ENCODE measurements around the gene FGD2. TPM values are rescaled to one million over a fixed set of nuclear protein-coding genes. Genes with fewer than 3 reads are reported as not detected.

Gene FGD2
- total and polyA plus RNA-seq, 2 of the 8 experiments (the other 6 are each of a cell fraction or from before 2014, with no cell fraction given) = 0.12 to 0.32 TPM

DNA sequence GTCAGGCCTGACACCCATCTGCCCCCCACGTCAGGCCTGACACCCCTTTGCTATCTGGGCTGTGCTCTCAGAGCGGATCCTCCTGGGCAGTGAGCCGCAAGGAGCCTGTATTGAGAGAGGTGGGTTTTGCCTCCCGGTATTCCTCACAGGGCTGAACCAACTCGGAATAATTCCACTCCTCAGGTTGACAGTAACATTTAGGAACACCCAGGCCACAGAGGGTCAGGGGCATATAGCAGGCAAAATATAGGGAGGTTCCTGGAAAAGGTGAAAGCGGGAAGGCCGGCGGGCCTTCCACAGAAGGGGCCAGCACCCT is 6.8 kb upstream of the FGD2 start:
- H2BK5ac ChIP-seq (ENCODE audit: low read depth, low read length) = no peak overlapping the region
- H3K27ac ChIP-seq (ENCODE audit: low read depth, low read length) = no peak overlapping the region
- no peak overlapping the region for H3K14ac ChIP-seq (ENCODE audit: insufficient read length)
- no peak overlapping the region for H2AFZ ChIP-seq (ENCODE audit: low read length)
- H3K4me1 ChIP-seq (replicated peaks in 1 of 4; ENCODE audit: control insufficient read depth in 3 of 4, insufficient read depth in 4 of 4, low read length in 3 of 4) = peaks cover 0 to 4% (median 2%) of the 10 kb centered on the region in 4 experiments; a peak in 4 of 7 replicates
- no peaks in the 10 kb centered on the region for H4K20me1 ChIP-seq (replicated peaks in 1 of 2; ENCODE audit: control insufficient read depth in 1 of 2, insufficient read depth in 2 of 2, low read length in 2 of 2)
- no peak overlapping the region for H3K4me3 ChIP-seq (ENCODE audit: extremely low read depth in 1 of 4, insufficient read depth in 2 of 4, low read depth in 3 of 4, low read length in 4 of 4)
- H3K4me2 ChIP-seq (ENCODE audit: insufficient read depth in 1 of 2, low read depth in 2 of 2, low read length in 2 of 2) = no peak overlapping the region
- no peak overlapping the region for H3K4ac ChIP-seq (replicated peaks; ENCODE audit: insufficient read length, low read depth, low read length)
- H2BK120ac ChIP-seq (replicated peaks; ENCODE audit: low read depth, low read length) = no peak overlapping the region
- H4K91ac ChIP-seq (replicated peaks; ENCODE audit: insufficient read length, low read length) = no peak overlapping the region
- H3K79me2 ChIP-seq (ENCODE audit: control insufficient read depth in 1 of 2, insufficient read depth in 2 of 2, low read length in 2 of 2) = no peaks in the 10 kb centered on the region
- H3K79me1 ChIP-seq (ENCODE audit: low read depth, low read length) = no peaks in the 10 kb centered on the region
- H3K9ac ChIP-seq (replicated peaks in 1 of 4; ENCODE audit: extremely low read depth in 1 of 4, low read depth in 3 of 4, low read length in 3 of 4) = no peak overlapping the region
- CTCF ChIA-PET (ENCODE audit: partially characterized antibody) = interaction anchor here (1.8 to 2.2 kb wide), 2 partner anchors 17 to 19 kb away, joined by 6 to 12 read pairs; no protein-coding TSS in a partner anchor
- DNase-seq (ENCODE audit: low read depth in 1 of 2, low spot score in 2 of 2) (no peak), FAIRE-seq (no peak)
- 77% methylated on average over 8 of the region's 8 CpGs; no CpG with 5 or more reads in 1 of the 2 experiments for whole genome bisulfite sequencing, 2 experiments (ENCODE audit: extremely low coverage in 1 of 2, insufficient coverage in 1 of 2, insufficient read length in 1 of 2, insufficient replicate concordance in 2 of 2, low coverage in 1 of 2, low lambda C conversion rate in 2 of 2, missing lambda C conversion rate in 1 of 2)
- no peak overlapping the region for H3K18ac ChIP-seq (ENCODE audit: extremely low read depth, low read length)
- POLR2A ChIA-PET (ENCODE audit: partially characterized antibody) = interaction anchor here (1.7 kb wide), 1 partner anchor 13 kb away, joined by 4 read pairs; no protein-coding TSS in a partner anchor
- no peak overlapping the region for H4K8ac ChIP-seq (ENCODE audit: extremely low read depth, insufficient read depth, low read length)
- H3K9me3 ChIP-seq (ENCODE audit: insufficient read depth in 2 of 2, low read depth in 1 of 2, low read length in 1 of 2) = no peaks in the 10 kb centered on the region
- no peaks in the 10 kb centered on the region for H3K23me2 ChIP-seq (ENCODE audit: low read depth, low read length)
- H4K5ac ChIP-seq (ENCODE audit: insufficient read length, low read depth, low read length) = no peak overlapping the region
- H2BK20ac ChIP-seq (ENCODE audit: low read length) = no peak overlapping the region
- no peak overlapping the region for H3K23ac ChIP-seq (ENCODE audit: insufficient read length)
- no peaks in the 10 kb centered on the region for H3K27me3 ChIP-seq (replicated peaks in 1 of 4; ENCODE audit: control insufficient read depth in 3 of 4, extremely low read depth in 1 of 4, insufficient read depth in 3 of 4, low read length in 3 of 4)
- no peak overlapping the region for H3K56ac ChIP-seq (replicated peaks; ENCODE audit: insufficient read length, low read depth, low read length)
- no peak overlapping the region for H2BK15ac ChIP-seq (ENCODE audit: low read length)
- H2BK12ac ChIP-seq (ENCODE audit: low read depth, low read length) = peak overlapping the region; percentile 39; the same call in 1 of the 2 replicates
- H2AK5ac ChIP-seq (ENCODE audit: low read depth, low read length) = 0 out of 2 replicates have a peak overlapping the region, but pooled peaks have one; percentile 24
- no peaks in the 10 kb centered on the region for H3K36me3 ChIP-seq (ENCODE audit: control insufficient read depth in 2 of 4, insufficient read depth in 4 of 4, low read length in 3 of 4)
- TF ChIP-seq, protein P1, sequence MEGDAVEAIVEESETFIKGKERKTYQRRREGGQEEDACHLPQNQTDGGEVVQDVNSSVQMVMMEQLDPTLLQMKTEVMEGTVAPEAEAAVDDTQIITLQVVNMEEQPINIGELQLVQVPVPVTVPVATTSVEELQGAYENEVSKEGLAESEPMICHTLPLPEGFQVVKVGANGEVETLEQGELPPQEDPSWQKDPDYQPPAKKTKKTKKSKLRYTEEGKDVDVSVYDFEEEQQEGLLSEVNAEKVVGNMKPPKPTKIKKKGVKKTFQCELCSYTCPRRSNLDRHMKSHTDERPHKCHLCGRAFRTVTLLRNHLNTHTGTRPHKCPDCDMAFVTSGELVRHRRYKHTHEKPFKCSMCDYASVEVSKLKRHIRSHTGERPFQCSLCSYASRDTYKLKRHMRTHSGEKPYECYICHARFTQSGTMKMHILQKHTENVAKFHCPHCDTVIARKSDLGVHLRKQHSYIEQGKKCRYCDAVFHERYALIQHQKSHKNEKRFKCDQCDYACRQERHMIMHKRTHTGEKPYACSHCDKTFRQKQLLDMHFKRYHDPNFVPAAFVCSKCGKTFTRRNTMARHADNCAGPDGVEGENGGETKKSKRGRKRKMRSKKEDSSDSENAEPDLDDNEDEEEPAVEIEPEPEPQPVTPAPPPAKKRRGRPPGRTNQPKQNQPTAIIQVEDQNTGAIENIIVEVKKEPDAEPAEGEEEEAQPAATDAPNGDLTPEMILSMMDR (IDR thresholded peaks at IDR 0.05; ENCODE audit: control extremely low read depth in 1 of 3, insufficient read depth in 1 of 3, low read depth in 1 of 3, low read length in 3 of 3) = no peak
- no peak for TF ChIP-seq NRF1 (IDR thresholded peaks at IDR 0.05; ENCODE audit: low read depth, low read length)
- TF ChIP-seq, protein P2, sequence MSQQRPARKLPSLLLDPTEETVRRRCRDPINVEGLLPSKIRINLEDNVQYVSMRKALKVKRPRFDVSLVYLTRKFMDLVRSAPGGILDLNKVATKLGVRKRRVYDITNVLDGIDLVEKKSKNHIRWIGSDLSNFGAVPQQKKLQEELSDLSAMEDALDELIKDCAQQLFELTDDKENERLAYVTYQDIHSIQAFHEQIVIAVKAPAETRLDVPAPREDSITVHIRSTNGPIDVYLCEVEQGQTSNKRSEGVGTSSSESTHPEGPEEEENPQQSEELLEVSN (IDR thresholded peaks at IDR 0.05) = no peak
- no peak for TF ChIP-seq RXRA (IDR thresholded peaks at IDR 0.05; ENCODE audit: insufficient read depth, low read depth, low read length)
- no peak for TF ChIP-seq SP2 (IDR thresholded peaks at IDR 0.05; ENCODE audit: low read length)
- no peak for TF ChIP-seq KDM5A (IDR thresholded peaks at IDR 0.05; ENCODE audit: low read length)
- TF ChIP-seq EZH2 (IDR thresholded peaks at IDR 0.05; ENCODE audit: low read depth, low read length, severe bottlenecking) = no peak
- no peak for TF ChIP-seq BACH1 (IDR thresholded peaks at IDR 0.05; ENCODE audit: low read length)
- TF ChIP-seq RAD21 (IDR thresholded peaks at IDR 0.05 in 1 of 2, conservative IDR thresholded peaks at IDR 0.05 in 1 of 2; ENCODE audit: low read depth in 2 of 2, low read length in 2 of 2) = no peak
- no peak for TF ChIP-seq HDAC6 (IDR thresholded peaks at IDR 0.05; ENCODE audit: low read depth, low read length)
- TF ChIP-seq SUZ12 (IDR thresholded peaks at IDR 0.05; ENCODE audit: low read length) = no peak

Measured in H1 (cell line).